Nephron (organoid): Measurements from ENCODE around the gene WASF1.
A peak's percentile ranks its signal among the peaks of the same experiment; 100 is the strongest.

Experiments used
- H3K27ac Mint-ChIP-seq, 3 experiments: 2 replicates each; pipeline ENCODE4 v1.8.0; 2020; ENCODE audit warnings: mixed read lengths in 3 of 3, mild to moderate bottlenecking in 2 of 3, moderate library complexity in 1 of 3
- H3K27me3 Mint-ChIP-seq: 2 replicates; pipeline ENCODE4 v1.8.0; 2021; ENCODE audit warnings: low read depth, mild to moderate bottlenecking, moderate library complexity, mixed read lengths
- H3K36me3 Mint-ChIP-seq: 2 replicates; pipeline ENCODE4 v1.8.0; 2020; ENCODE audit warnings: low read depth, mixed read lengths
- H3K4me1 Mint-ChIP-seq: 2 replicates; pipeline ENCODE4 v1.8.0; 2020; ENCODE audit warnings: mixed read lengths
- H3K4me3 Mint-ChIP-seq, 3 experiments: 2 replicates each; pipeline ENCODE4 v1.8.0; 2020; ENCODE audit warnings: mild to moderate bottlenecking in 3 of 3, mixed read lengths in 3 of 3, moderate library complexity in 2 of 3
- H3K9me3 Mint-ChIP-seq: 2 replicates; pipeline ENCODE4 v1.8.0; 2020; ENCODE audit warnings: mixed read lengths
- TF ChIP-seq, protein P1 (sequence below), 3 experiments: fragments of 200-600 bp; sonication (generic); IDR thresholded peaks; one replicate each; pipeline ENCODE4 v1.5.0; 2021; ENCODE audit warnings: antibody characterized with exemption in 3 of 3; ENCODE audit not compliant: unreplicated experiment in 3 of 3

Gene WASF1

DNA sequence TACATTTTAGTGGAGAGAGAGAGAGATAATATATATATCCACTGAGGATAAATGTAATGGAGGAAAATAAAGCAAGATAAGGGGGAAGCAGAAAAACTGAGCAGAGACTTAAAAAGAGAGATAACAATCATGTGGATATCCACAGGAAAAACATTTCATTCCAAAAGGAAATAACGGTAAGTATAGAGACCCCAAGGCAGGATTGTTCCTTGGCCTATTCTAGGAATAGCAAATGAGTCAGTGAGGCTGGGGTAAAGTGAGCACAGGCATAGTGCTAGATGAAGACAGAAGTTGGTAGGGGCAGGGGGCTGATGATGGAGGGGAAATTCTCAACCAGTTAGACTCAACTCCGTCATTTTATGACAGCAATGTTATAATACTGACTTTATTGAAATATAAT is 12.0 kb upstream of the WASF1 start:
- Mint-ChIP-seq H3K4me1 (no peaks in the 10 kb centered on the region), H3K4me3 (no peak overlapping the region), H3K36me3 (peaks cover 10% of the 10 kb centered on the region), H3K27me3 (no peaks in the 10 kb centered on the region), H3K9me3 (no peaks in the 10 kb centered on the region), H3K27ac (no peak overlapping the region)
- TF ChIP-seq, protein P1, sequence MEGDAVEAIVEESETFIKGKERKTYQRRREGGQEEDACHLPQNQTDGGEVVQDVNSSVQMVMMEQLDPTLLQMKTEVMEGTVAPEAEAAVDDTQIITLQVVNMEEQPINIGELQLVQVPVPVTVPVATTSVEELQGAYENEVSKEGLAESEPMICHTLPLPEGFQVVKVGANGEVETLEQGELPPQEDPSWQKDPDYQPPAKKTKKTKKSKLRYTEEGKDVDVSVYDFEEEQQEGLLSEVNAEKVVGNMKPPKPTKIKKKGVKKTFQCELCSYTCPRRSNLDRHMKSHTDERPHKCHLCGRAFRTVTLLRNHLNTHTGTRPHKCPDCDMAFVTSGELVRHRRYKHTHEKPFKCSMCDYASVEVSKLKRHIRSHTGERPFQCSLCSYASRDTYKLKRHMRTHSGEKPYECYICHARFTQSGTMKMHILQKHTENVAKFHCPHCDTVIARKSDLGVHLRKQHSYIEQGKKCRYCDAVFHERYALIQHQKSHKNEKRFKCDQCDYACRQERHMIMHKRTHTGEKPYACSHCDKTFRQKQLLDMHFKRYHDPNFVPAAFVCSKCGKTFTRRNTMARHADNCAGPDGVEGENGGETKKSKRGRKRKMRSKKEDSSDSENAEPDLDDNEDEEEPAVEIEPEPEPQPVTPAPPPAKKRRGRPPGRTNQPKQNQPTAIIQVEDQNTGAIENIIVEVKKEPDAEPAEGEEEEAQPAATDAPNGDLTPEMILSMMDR (IDR thresholded peaks at IDR 0.05; ENCODE audit: unreplicated experiment in 3 of 3), result no peak

- H3K9me3 Mint-ChIP-seq, result no peaks in the 10 kb centered on the region
- no peak overlapping the region for H3K27ac Mint-ChIP-seq
- no peak overlapping the region for H3K4me3 Mint-ChIP-seq
- TF ChIP-seq, protein P1 (IDR thresholded peaks at IDR 0.05; ENCODE audit: unreplicated experiment in 3 of 3), result no peak
- H3K27me3 Mint-ChIP-seq, result no peaks in the 10 kb centered on the region
- peaks cover 14% of the 10 kb centered on the region for H3K36me3 Mint-ChIP-seq
- H3K4me1 Mint-ChIP-seq, result peaks cover 4% of the 10 kb centered on the region
Observed at GRCh38 chr6:110190726-110191125, 11.3 kb upstream of the WASF1 start.

GRCh38 chr6:110188791-110189190 is 9.3 kb upstream of the WASF1 start:
- TF ChIP-seq, protein P1 (IDR thresholded peaks at IDR 0.05; ENCODE audit: unreplicated experiment in 3 of 3), result no peak

DNA sequence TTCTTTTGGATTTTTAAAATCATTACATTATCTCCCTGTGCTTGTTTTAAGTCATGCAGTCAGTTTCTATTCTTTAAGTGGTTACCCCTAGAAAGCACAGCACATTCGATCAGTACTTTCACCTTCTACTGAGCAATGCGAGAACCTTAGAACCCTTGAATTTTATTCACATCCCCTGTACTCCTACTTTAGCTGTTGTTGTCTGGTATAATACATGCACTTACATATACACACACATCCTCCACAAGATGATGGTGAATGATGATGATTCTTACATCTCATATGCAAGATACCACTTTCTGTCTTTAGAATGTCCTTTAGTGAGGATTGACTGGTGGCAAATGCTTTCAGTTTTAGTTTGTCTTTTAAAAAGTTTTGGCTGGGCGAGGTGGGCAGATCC is 6.4 kb upstream of the WASF1 start:
- peaks cover 4% of the 10 kb centered on the region for H3K4me1 Mint-ChIP-seq
- H3K27me3 Mint-ChIP-seq, result no peaks in the 10 kb centered on the region
- peak overlapping the region in 1 of 3 experiments; percentile 27 for H3K4me3 Mint-ChIP-seq
- peaks cover 4% of the 10 kb centered on the region for H3K36me3 Mint-ChIP-seq
- no peak overlapping the region for H3K27ac Mint-ChIP-seq
- H3K9me3 Mint-ChIP-seq, result no peaks in the 10 kb centered on the region
- TF ChIP-seq, protein P1 (IDR thresholded peaks at IDR 0.05; ENCODE audit: unreplicated experiment in 3 of 3), result no peak

More at GRCh38 chr6:110188791-110189190, 9.3 kb upstream of the WASF1 start:
- no peak overlapping the region for H3K27ac Mint-ChIP-seq
- H3K36me3 Mint-ChIP-seq, result peaks cover 7% of the 10 kb centered on the region
- H3K4me3 Mint-ChIP-seq, result no peak overlapping the region
- no peaks in the 10 kb centered on the region for H3K9me3 Mint-ChIP-seq
- no peaks in the 10 kb centered on the region for H3K27me3 Mint-ChIP-seq
- peaks cover 4% of the 10 kb centered on the region for H3K4me1 Mint-ChIP-seq

DNA sequence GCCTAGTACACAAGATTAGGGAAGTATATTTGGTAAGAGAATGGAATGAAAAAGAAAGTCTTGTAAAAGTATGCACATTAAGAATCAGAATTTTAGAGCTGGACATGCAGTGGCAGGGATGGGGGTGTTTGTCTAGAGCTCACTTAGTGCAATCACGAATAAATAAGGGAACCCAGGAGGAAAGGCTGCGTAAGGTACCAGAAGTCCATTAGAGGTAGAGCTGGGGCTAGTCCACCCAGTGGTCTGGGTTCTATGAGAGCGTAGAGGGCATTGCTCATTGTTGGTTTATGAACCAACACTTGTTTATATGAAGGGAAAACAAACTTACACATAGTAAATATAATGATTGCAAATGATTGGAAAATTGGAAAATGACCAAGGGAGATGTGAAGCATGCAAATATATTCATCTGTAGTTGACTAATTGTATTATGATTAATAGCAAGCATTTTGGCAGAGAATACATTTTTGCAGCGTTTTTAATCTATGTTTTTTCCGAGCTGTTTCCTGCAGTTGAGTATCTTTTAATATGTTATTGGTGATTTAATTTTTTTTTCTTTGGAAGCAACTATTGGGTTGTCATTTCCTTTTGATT is 3.9 kb upstream of the WASF1 start:
- TF ChIP-seq, protein P1 (IDR thresholded peaks at IDR 0.05; ENCODE audit: unreplicated experiment in 3 of 3), result no peak
- Mint-ChIP-seq H3K27ac (no peak overlapping the region), H3K27me3 (no peaks in the 10 kb centered on the region), H3K9me3 (no peaks in the 10 kb centered on the region), H3K4me1 (peaks cover 8% of the 10 kb centered on the region), H3K36me3 (peaks cover 4% of the 10 kb centered on the region), H3K4me3 (no peak overlapping the region)
